ENCODE data around the gene SDK1.

DNA sequence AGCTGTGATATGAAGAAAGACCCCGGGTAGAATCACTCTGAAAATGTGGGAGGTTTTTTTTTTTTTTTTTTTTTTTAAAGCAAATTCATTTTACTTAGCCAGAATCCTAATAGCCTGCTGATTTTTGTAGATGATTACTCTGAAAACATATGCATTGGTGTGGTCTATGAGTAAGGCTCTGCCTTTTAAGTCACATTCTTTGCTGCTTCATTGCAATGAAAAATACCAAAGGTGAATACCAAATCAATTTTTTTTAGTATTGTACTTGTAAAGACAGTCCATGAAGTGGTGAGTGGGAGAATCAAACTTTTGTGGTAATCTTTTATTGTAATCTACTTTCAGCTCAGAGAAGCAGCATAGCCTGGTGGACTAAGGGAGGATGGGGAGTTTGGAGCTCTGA, 130.3 kb downstream of the SDK1 start:
- TF ChIP-seq TARDBP (IDR thresholded peaks at IDR 0.05): no peak
- TF ChIP-seq SP1 (IDR thresholded peaks at IDR 0.05): no peak
